Inflammatory macrophage (primary cell): ENCODE measurements around the gene TM2D3.

ENCODE experiments used
- DNase-seq, 2 donors: peaks; one replicate each; pipeline ENCODE4 v3.0.0-alpha.2; 2020 to 2022

Gene TM2D3

GRCh38 chr15:101599091-101599490 is 53.1 kb downstream of the TM2D3 start:
- DNase-seq, result no peak

GRCh38 chr15:101597360-101597928 is 54.7 kb downstream of the TM2D3 start:
- DNase-seq, result no peak

GRCh38 chr15:101596633-101597032 is 55.5 kb downstream of the TM2D3 start:
- no peak for DNase-seq
